A673 (cell line): Measurements from ENCODE around the gene CDC42EP3. TPM values are rescaled to one million over a fixed set of nuclear protein-coding genes. Genes with fewer than 3 reads are reported as not detected.

Experiments used
- BruUV-seq: library from RNA; stranded (reverse); fragments of 400-500 nt; replicated peaks from 2 replicates; lab custom pipeline; 2021; lab: Mats Ljungman, UMichigan
- CTCF ChIA-PET: fragments of 300-600 bp; sonication (Branson Sonifier 250); formaldehyde crosslinking; loops from one replicate; lab custom pipeline; 2022; ENCODE audit warnings: antibody characterized with exemption; lab: Charles Lee
- POLR2A ChIA-PET: fragments of 300-600 bp; sonication (Branson Sonifier 250); formaldehyde crosslinking; loops from one replicate; lab custom pipeline; 2022; ENCODE audit warnings: antibody characterized with exemption; ENCODE audit not compliant: low non-redundant PET; lab: Charles Lee
- DNase-seq: peaks from one replicate; pipeline ENCODE4 v3.0.0-alpha.2; 2015; ENCODE audit warnings: low spot score
- H3K27ac ChIP-seq: fragments of 200-600 bp; sonication (generic); 2 replicates; pipeline ENCODE4 v1.5.1; 2016; ENCODE audit warnings: mixed run types, low read depth, mild to moderate bottlenecking, mixed read lengths, antibody characterized with exemption, low read length; ENCODE audit not compliant: poor library complexity, severe bottlenecking
- H3K27me3 ChIP-seq: fragments of 200-600 bp; sonication (generic); replicated peaks from 2 replicates; pipeline ENCODE4 v1.6.1; 2017; ENCODE audit warnings: mixed run types, low read depth, mild to moderate bottlenecking, mixed read lengths, antibody characterized with exemption, low read length; ENCODE audit not compliant: insufficient read depth, poor library complexity
- H3K36me3 ChIP-seq: fragments of 200-600 bp; sonication (generic); 2 replicates; pipeline ENCODE4 v1.6.1; 2016; ENCODE audit warnings: mixed run types, mild to moderate bottlenecking, mixed read lengths, antibody characterized with exemption, low read length; ENCODE audit not compliant: insufficient read depth, poor library complexity, severe bottlenecking
- H3K4me1 ChIP-seq: fragments of 200-600 bp; sonication (generic); 2 replicates; pipeline ENCODE4 v1.6.1; 2017; ENCODE audit warnings: mixed run types, mild to moderate bottlenecking, mixed read lengths, antibody characterized with exemption, low read length; ENCODE audit not compliant: insufficient read depth, poor library complexity, severe bottlenecking
- H3K4me3 ChIP-seq: fragments of 200-600 bp; sonication (generic); 2 replicates; pipeline ENCODE4 v1.5.1; 2016; ENCODE audit warnings: low read depth, mixed run types, mild to moderate bottlenecking, mixed read lengths, low read length; ENCODE audit not compliant: poor library complexity, severe bottlenecking
- H3K9me3 ChIP-seq: fragments of 200-600 bp; sonication (generic); 2 replicates; pipeline ENCODE4 v1.6.1; 2016; ENCODE audit warnings: mixed run types, low read depth, mild to moderate bottlenecking, mixed read lengths, antibody characterized with exemption, low read length; ENCODE audit not compliant: poor library complexity, severe bottlenecking
- EZH2 ChIP-seq: fragments of 200-600 bp; sonication (generic); IDR thresholded peaks from 2 replicates; pipeline ENCODE4 v1.6.1; 2017; ENCODE audit warnings: borderline replicate concordance, low read depth, mild to moderate bottlenecking, mixed read lengths, antibody characterized with exemption, low read length; ENCODE audit not compliant: poor library complexity, severe bottlenecking
- intact Hi-C: fragments of 100-400 bp; cut with micrococcal nuclease; formaldehyde crosslinking; loops from one replicate; pipeline ENCODE4 v1.10.0; 2022; ENCODE audit not compliant: unreplicated experiment
- total RNA-seq: library from RNA; stranded (reverse); gene quantifications from 2 replicates; pipeline ENCODE4 v1.2.3, GENCODE V29; 2021
- TF ChIP-seq, protein P1 (sequence below): fragments of 300-800, 200-600 bp; sonication (generic); conservative IDR thresholded peaks from 2 replicates; pipeline ENCODE4 v1.5.1; 2017; ENCODE audit warnings: low read depth, mild to moderate bottlenecking, antibody characterized with exemption, low read length, moderate library complexity, mixed read lengths

CDC42EP3 gene
- total RNA-seq, 1 experiment from 2014 or later, result 12.2 TPM

DNA sequence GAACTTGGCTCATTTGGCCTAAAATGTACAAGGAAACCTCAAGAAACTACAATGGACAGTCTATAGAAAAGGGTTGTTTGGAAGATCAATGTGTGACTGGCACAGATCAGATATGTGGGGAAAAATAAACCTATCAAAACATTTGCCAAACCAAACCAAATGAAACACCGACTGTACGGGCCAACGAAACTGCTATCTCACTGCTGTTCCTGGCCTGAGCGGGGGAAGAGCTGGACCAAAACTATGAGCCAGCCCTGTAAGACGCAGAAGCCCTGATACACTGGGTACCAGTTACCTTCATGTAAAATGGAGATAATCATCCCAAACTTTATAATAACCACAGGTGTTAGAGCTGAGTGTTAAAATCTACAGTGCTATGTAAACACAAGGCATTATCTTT is 11.7 kb downstream of the CDC42EP3 start:
- Histone ChIP-seq H3K27ac (no peak overlapping the region), H3K9me3 (no peaks in the 10 kb centered on the region), H3K27me3 (no peaks in the 10 kb centered on the region), H3K4me3 (no peak overlapping the region), H3K4me1 (peaks cover 12% of the 10 kb centered on the region), H3K36me3 (no peaks in the 10 kb centered on the region)
- no TSS peak for BruUV-seq
- CTCF ChIA-PET, result no interaction called here
- TF ChIP-seq, protein P1, sequence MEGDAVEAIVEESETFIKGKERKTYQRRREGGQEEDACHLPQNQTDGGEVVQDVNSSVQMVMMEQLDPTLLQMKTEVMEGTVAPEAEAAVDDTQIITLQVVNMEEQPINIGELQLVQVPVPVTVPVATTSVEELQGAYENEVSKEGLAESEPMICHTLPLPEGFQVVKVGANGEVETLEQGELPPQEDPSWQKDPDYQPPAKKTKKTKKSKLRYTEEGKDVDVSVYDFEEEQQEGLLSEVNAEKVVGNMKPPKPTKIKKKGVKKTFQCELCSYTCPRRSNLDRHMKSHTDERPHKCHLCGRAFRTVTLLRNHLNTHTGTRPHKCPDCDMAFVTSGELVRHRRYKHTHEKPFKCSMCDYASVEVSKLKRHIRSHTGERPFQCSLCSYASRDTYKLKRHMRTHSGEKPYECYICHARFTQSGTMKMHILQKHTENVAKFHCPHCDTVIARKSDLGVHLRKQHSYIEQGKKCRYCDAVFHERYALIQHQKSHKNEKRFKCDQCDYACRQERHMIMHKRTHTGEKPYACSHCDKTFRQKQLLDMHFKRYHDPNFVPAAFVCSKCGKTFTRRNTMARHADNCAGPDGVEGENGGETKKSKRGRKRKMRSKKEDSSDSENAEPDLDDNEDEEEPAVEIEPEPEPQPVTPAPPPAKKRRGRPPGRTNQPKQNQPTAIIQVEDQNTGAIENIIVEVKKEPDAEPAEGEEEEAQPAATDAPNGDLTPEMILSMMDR, result no peak
- TF ChIP-seq EZH2, result no peak
- DNase-seq, result no peak
- POLR2A ChIA-PET, result no interaction called here
- intact Hi-C loops, result no loop called here

GRCh38 chr2:37658682-37659081 is 12.8 kb downstream of the CDC42EP3 start:
- TF ChIP-seq, protein P1, result no peak
- no peak for TF ChIP-seq EZH2
- intact Hi-C loops, result no loop called here
- DNase-seq, result no peak
- Histone ChIP-seq H3K4me3 (no peak overlapping the region), H3K4me1 (peaks cover 14% of the 10 kb centered on the region), H3K27ac (no peak overlapping the region), H3K27me3 (no peaks in the 10 kb centered on the region), H3K36me3 (no peaks in the 10 kb centered on the region), H3K9me3 (no peaks in the 10 kb centered on the region)
- POLR2A ChIA-PET, result no interaction called here
- no TSS peak for BruUV-seq
- CTCF ChIA-PET, result no interaction called here

DNA sequence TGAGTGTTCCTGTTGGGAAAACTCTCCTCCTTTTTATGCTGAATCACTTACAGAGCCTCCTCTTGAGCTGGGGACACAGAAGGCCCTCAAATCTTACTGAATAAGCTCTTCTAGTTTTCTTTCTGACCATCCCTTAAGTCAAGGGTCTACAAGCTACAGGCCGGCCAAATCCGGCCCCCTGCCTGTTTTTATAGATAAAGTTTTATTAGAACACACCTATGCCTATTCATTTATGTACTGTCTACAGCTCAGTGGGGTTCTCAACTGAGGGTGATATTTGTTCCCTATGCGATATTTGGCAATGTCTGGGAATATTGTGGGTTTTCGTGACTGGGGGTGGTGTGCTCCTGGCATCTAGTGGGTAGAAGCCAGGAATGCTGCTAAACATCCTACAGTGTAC is 14.0 kb downstream of the CDC42EP3 start:
- no peak overlapping the region for H3K27ac ChIP-seq
- H3K36me3 ChIP-seq, result no peaks in the 10 kb centered on the region
- CTCF ChIA-PET, result no interaction called here
- TF ChIP-seq, protein P1, result no peak
- TF ChIP-seq EZH2, result no peak
- no TSS peak for BruUV-seq
- H3K9me3 ChIP-seq, result no peaks in the 10 kb centered on the region
- DNase-seq, result no peak
- no peaks in the 10 kb centered on the region for H3K27me3 ChIP-seq
- POLR2A ChIA-PET, result no interaction called here
- no peak overlapping the region for H3K4me3 ChIP-seq
- H3K4me1 ChIP-seq, result peaks cover 14% of the 10 kb centered on the region
- intact Hi-C loops, result no loop called here
